Measurements from ENCODE around the gene RIMBP2.

The RIMBP2 gene

DNA sequence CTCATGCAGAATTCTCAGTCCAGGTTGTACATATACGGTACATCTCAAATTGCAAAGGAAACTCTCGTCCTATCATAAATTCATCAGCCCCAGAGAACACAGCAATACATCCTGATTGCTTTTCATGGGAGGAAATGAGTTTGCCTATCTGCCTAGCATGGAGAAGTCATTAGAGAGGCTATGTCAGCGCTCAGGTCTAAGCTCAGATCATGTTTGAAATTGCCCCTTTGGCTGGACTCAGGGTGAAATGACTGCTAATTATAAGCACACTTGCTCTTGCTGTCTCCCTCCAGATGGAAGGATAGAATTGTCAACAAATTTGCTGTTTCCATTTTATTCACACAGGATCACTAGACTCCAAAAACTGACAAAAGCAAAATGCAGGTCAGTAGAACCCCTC lies 178.4 kb downstream of the RIMBP2 start:
- DNase-seq (ENCODE audit: low read depth), result no peak

DNA sequence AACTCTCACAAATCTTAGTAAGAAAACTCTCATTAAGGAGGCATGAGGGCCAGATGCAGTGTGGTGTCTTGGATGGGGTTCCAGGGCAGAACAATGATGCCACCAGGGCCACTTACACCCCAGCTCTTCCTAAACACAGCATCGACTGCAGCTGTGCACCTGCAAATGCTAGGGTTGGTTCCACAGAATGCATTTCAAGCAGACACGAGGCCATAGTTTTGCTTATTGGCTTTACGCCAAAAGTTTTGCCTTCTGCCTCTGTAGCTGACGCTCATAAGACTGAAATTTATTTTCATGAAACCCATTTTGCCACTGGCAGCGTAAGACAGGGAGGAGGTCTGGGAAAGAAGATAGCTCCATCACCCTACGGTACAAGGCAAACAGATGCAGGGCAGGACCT lies 179.0 kb downstream of the RIMBP2 start:
- DNase-seq (ENCODE audit: low read depth), result no peak

DNA sequence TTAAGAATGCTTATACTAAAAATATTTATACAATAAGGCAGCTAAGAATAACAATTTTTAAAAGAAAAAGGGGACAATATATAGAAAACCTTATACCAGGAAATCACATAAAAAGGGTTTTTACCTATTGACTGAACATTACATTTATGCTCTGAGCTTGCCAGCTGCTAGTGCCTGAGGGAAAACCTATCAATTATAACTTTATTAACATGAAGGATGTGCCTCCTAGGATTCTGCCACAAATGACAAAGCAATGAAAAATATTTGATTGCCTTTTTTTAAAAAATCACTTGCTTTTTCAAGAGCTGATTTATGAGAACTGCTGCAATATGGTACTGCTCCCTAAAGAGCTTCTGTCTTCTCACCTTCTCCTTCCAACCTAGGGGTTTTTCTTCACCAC lies 185.7 kb downstream of the RIMBP2 start:
- no peak for DNase-seq (ENCODE audit: low read depth)

DNA sequence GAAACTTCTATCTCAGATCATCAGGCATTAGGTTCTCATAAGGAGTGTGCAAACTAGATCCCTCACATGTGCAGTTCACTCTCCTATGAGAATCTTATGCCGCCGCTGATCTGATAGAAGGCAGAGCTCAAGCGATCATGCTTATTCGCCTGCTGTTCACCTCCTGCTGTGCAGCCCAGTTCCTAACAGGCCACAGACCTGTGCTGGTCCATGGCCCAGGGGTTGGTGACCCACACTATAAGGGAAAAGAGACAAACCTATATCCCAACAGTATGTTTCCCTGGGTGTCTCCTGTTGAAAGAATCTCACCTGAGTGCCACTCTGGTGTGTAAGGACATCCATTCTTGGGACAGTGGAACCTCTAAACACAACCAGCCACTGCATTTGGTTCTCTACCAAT lies 186.3 kb downstream of the RIMBP2 start:
- no peak for DNase-seq (ENCODE audit: low read depth)

DNA sequence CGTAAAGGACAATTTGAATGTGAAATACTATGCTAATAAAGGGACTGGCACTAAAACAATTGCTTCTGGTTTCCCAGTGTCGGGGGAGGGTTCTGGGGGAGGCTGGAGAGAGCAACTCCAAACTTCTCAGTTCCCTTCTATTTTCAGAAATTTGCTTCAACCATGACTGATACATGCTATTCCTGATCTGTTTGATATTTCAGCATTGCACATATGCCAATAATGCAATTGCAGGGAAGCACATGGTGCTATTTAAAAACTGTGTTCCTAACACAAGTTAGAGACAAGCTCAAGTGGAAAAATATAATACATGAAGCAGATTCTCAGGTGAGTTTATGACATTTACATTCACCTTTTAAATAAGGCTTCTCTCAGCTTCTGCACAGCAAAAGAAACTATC lies 188.9 kb downstream of the RIMBP2 start:
- no peak for DNase-seq (ENCODE audit: low read depth)

DNA sequence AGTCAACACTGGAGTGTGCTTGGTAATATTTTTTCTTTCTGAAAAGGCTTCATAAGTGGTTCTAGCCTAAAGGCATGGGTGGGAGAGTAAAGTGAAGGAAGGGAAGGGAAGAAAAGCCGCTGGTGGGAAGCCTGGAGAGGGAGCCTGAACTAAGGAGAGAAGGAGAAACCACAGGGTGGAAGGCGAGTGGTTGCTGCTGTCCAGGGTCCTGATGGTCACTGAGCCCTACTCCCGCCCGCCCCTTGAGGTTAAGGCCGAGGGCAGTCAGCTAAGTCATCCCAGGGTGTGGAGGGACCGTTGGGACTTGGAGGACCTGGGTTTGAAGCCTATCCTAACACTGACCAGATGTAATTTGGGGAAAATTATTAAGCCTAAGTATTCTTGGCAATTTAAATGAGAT lies 189.3 kb downstream of the RIMBP2 start:
- no peak for DNase-seq (ENCODE audit: low read depth)

DNA sequence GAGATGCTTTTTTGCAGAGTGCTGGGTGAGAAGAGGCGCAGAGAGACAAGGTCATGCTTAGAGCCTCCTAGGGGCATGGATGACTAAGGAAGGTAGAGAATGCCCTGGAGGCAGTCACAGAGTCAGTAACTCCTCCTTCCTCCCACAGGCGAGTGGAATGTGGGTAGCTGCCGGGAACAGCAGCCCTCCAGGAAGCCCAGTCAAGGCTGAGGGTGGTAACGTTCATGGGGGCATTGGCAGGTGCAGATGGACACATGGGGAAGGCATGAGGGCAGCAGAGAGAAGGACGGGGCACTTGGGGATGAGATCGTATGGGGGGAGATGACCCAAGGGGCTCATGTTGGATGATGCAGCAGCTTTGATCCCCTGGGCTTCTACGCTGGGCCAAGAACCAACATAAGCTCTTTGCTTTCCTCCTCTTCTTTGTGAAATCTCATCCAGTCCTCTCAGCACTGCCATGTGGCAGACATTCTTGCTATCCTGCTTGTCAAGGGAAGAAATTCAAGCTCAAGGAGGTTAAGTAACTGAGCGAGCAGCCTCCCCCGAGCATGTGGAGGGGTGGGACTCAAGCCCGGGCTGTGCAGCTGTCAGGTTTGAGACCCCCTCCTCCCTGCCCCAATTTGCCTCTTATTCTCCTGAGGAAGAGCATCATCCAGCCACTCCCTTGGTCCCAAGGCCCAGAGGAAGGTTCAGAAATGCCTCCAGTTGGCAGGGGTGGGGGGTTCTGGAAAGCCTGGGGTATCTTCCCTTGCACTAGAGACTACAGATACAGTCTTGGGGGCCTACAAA lies 190.5 kb downstream of the RIMBP2 start:
- no peak for DNase-seq (ENCODE audit: low read depth)

DNA sequence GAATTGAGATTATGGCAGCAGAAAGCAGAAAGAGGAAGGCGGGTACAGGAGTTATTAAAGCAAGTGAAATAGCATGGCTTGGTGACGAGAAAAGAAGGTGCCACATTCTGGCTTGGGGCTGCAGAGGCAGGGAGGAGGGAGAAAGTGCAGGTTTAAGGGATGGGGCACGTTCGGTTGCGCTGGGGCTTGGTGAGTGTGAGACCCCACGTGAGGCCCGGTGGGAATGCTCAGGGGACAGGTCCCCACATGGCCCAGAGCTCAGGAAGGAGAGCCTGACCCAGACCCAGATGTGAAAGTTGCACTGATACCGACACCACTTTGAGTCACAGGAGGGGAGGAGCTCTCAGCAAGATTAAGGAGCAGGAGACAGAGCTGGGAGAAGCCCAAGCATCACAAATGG lies 191.3 kb downstream of the RIMBP2 start:
- no peak for DNase-seq (ENCODE audit: low read depth)

DNA sequence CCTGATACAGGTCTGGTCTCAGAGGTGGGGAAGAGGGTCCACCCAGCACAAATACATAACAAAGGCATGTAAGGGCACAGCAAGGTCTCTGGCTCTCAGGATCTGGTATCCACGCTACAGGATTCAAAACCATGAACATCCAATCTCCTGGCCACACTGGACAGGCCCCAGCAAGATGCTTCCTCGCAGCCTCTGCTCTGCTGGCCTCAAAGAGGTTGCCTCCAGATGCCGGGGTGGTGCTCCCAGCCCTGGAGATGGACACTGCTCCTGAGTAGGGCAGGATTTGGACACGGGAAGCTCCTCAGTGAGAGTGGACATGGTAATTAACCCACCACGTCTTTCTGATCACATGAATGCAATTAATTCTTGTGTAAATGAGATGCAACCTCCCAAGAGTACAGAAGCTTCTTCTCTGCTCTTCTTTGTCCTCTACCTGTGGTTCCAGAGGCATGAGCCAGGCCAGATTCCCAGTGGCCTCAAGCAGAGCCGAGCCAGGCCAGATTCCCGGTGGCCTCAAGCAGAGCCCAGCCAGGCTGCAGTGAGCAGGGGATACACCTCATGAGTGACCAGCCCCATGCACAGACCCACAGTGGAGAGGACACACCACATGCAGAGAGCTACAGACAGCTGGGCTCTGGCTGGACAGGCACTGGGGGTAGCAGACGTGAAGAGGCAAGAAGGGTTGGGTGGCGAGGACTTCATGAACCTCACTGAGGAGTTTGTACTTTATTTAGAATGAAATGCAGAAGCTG lies 192.1 kb downstream of the RIMBP2 start:
- DNase-seq (ENCODE audit: low read depth), result no peak

DNA sequence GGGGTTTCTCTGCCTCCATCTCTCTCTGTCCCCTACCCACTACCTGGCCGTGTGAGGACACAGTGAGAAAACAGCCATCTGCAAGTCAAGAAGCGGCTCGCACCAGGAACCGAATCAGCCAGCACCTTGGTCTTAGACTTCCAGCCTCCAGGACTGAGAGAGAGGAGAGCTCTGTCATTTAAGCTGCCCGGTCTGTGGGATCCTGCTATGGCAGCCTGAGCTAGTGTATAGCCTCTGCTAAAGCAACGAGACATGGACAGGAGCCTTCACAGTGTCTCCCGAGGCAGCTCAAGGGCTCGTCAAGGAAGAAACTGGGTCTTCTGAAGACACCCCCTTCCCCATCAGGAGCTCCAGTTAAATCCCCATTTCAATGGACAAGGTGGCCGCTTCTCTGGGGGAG lies 192.9 kb downstream of the RIMBP2 start:
- no peak for DNase-seq (ENCODE audit: low read depth)

DNA sequence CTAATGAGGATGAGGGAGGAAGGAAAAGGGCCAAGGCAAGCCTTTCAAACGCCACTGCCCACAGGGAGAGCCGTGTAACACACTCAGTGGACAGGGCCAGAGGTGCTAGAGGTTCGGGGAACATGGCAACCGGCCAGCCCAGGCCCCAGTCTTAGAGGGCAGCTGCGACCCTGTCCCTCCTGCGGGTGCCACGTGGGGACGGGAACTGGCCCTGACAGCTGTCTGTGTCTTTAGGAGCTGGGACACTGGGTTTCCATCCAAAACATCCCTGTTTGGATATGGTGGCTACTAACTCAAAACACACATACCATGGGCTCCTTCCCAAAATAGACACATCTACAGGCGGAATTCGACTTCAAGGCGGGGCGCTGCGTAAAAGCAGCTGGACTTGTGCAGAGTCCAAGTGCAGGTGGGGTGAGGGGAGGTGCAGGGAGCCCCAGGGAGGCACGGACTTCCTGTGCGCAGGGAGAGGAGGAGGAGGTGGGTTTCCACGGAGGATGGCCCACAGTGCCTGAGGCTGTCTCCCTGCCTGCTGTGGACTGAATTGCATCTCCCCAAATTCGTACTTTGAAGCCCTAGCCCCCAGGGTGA lies 193.8 kb downstream of the RIMBP2 start:
- no peak for DNase-seq (ENCODE audit: low read depth)

DNA sequence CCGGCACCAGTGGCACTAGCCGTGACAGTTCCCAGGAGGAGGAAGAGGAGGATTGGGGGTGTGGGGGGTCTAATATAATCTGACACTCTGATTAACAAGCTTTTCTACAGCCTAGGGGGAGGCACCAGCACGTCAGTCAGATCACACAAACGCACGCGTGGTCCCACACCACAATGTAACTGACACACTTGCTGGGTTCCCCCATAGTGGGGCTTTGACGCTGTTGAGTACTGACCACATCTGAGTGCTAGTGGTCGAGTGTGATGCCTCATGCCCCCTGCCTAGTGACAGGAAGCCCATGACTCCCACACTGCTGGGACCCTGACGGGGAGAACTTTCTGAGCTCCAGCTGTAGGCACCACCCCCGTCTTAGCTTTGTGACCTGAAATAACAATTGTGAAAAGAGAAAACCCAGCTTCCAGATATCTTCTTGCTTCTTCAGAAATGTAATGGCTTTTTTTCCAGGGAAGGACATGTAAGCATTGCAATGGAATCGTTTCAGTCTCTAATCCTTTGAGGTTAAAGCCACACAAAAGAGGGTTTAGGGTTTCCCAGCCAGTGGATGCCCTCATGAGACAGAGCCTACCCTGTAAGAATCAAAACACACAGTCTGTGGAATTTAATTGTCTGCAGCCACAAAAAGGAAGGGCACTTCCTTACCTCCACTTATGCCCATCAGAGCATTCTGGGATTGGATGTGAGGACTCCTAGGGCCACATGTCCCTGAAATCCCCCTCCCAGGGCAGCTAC lies 194.5 kb downstream of the RIMBP2 start:
- DNase-seq (ENCODE audit: low read depth), result no peak

DNA sequence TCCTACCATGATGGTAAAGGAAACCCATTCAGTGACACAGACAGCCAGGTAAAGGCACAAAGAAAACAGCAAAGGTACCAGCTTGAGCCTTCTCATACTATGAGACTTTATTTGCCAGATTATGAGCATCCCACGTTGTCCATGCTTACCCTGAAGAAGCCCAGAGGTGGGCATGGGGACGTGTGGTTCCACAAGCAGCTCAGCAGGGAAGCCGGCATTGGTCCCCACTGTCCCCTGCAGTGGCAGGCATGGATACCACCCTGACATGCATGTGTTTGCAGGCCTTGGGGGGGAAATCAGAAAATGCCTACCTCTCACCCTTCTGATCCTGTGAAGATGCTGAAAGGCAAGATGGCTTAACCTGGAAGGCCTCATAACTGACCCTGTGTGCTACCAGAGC lies 195.3 kb downstream of the RIMBP2 start:
- no peak for DNase-seq (ENCODE audit: low read depth)

DNA sequence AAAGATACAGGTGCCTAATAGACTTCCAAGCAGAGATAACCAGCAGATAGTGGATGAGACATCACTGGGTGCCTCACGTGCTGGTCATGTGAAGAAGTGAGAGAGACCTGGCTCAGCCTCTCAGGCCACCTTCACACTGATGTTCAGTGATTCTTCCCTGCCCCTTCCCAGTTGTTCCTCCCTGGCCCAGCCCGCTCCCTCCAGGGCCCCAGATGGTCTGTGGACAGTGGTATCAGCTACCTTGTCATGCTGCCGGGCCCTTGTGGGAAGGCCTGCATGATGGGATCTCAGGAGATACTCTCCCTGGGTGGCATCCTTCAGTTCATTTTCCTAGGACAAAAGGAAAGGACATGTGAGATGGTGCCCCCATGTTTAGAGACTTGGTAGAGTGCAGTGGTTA lies 198.5 kb downstream of the RIMBP2 start:
- DNase-seq (ENCODE audit: low read depth), result no peak

DNA sequence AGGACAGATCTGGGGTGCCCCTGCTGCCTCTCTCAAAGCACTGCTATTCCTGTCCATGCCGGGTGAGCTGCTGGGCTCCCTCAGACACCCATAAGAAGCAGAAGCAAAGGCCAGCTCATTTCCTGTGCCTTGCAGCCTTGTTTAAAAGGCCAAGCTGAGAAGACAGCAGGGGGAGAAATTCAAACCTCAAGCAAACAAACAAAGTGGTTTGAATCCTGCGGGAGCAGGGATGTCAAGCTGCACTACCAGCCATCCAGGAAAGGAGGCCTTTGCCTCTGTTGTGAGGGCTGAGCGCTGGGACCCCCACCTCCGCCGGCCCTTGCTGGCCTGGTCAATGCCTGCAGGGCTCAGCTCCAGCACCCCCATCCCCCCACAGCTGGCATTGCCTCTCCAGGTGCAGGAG lies 201.9 kb downstream of the RIMBP2 start:
- no peak for DNase-seq (ENCODE audit: low read depth)

DNA sequence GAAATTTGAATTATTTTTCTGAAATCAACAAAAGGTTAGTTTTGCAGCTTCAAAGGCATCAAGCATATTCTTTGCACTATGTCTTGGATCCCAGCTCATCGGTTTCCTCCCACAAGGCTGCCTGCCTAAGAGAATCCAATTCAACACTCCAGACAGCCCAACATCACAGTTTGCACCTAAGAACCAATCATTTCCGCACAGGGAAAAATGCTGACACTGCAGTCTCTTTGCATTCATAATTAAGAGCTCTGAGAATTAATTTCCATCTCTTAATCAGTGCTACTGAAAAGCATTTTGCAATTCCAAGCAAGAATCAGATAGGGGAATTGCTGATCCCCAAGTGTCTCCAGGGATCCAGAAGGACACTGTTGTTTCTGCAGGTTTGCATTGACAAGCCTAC lies 202.5 kb downstream of the RIMBP2 start:
- no peak for DNase-seq (ENCODE audit: low read depth)

DNA sequence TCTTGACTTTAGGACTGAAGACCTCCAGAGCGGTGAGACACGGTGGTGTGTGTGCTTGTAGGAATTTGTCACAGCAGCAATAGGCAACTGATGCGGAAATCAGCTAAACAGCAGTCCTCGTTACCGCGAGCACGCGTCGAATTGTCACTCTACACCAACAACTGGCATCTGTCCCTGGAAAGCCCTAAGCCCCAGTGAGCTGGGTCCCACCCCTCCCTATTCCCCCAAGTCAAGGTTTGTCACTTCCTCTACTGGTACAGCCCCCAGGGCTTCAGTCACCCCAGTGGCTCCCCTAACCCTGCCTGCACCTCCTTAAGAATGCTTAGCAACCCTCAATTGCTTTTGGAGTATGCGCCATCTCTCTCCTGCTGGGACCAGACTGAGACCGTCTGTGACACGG lies 204.8 kb downstream of the RIMBP2 start:
- no peak for DNase-seq (ENCODE audit: low read depth)

DNA sequence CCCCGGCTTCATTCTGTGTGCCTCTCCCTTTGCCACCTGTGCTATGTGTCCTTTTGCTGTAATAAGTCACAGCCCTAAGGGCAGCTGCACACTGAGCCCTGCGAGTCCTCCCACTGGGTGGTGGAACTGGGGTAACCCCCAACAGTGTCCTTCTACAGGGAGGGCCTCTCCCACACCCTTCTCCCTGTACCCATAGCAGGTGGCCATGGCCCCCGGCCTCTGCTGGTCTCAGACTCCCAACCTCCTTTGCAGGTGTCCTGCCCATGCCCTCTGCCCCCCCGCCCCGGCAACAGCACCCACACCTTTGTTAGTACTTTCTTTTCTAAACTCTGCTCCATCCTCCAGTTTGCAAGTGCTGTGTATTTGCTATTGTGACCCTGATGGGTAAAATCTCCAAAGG lies 206.6 kb downstream of the RIMBP2 start:
- DNase-seq (ENCODE audit: low read depth), result no peak

DNA sequence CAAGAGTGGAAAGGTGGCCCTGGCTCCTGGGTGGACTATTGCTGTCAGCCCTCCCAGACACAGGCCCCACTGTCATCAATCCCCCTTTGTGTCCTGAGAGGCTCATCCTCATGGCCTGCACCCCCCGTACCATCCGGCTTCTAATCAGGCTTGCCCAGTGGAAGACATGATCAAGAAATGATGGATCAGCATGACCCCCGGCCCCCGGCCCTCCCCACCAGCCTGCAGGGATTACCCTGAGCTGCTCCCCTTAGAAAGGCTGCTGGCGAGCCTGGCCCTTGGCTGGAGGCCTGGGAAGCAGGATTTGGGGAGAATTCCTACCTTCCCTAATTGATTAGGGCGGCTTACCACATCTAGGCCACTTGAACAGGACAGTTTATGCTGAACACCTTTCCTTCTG lies 207.3 kb downstream of the RIMBP2 start:
- no peak for DNase-seq (ENCODE audit: low read depth)

DNA sequence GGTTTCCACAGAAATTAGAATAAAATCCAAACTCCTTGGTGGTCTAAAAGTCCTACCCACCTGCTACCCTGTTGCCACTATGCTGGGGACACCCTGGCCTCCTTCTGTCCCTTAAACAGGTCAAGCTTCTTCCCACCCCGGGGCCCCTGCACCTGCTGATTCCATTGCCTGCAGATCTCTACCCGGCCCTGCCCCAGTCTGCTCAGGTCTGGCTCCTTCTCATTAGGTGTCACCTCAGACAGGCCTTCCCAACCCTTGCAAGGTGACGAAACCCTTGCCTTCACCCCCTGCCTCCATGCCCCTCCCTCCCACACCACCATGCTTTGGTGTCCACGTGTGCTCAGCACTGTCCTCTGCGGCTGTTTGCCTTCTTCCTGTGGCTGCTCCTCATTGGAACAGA lies 207.8 kb downstream of the RIMBP2 start:
- no peak for DNase-seq (ENCODE audit: low read depth)

DNA sequence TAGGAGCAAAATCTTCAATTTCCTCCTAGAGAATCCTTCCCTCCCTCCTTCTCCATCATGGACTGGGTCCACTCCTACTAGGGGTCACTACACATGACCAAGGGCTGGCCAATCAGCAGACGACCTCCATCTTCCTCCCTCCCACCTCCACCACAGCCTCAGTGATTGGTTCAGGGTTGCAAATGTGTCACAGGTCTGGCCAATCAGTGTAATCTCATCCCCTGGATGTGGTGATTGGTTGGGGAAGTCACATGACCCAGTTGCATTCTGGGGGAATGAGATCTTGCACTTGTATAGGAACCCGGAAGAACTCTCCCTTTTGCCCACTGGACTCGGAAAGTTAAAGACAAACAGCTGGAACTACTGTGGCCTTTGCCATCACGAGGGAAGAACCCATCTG lies 209.3 kb downstream of the RIMBP2 start:
- no peak for DNase-seq (ENCODE audit: low read depth)

DNA sequence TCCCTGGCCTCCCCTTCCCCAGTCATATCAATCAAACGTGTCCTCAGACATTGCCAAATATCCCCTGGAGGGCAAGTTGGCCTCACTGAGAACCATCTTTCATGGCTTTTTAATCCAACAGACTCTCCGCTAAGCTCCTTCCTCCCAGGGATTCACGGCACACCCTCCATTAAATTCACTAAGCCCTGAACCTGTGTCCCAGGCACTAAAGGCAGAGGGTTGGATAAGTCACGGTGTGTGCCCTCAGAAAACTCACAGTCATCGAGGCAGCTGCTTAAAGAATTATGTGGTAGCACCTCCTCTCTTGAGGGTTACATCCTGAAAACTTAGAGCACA lies 211.3 kb downstream of the RIMBP2 start:
- no peak for DNase-seq (ENCODE audit: low read depth)
